Measurements from ENCODE around the gene FBXW11.

GRCh38 chr5:172052450-172053236 lies 46.2 kb upstream of the FBXW11 start:
- TF ChIP-seq CTCF (IDR thresholded peaks at IDR 0.05; ENCODE audit: control extremely low read depth in 1 of 3, insufficient read depth in 1 of 3, low read depth in 1 of 3, low read length in 3 of 3) (peak in 1 of 3 experiments; percentile 19; a peak in 1 of 4 replicates), RXRA (IDR thresholded peaks at IDR 0.05; ENCODE audit: insufficient read depth, low read depth, low read length) (no peak), EP300 (IDR thresholded peaks at IDR 0.05; ENCODE audit: borderline replicate concordance in 1 of 2, low read depth in 2 of 2, low read length in 2 of 2) (no peak), PHF8 (conservative IDR thresholded peaks at IDR 0.05; ENCODE audit: low read depth, low read length) (no peak)

Measured in H1 (cell line).